Fibroblast of skin of right quadriceps (primary cell): ENCODE results near the gene IRF2BPL.
A peak's percentile ranks its signal among the peaks of the same experiment; 100 is the strongest.

Source experiments
- DNase-seq: peaks from one replicate; pipeline ENCODE4 v3.0.0-alpha.2; 2013

The IRF2BPL gene

DNA sequence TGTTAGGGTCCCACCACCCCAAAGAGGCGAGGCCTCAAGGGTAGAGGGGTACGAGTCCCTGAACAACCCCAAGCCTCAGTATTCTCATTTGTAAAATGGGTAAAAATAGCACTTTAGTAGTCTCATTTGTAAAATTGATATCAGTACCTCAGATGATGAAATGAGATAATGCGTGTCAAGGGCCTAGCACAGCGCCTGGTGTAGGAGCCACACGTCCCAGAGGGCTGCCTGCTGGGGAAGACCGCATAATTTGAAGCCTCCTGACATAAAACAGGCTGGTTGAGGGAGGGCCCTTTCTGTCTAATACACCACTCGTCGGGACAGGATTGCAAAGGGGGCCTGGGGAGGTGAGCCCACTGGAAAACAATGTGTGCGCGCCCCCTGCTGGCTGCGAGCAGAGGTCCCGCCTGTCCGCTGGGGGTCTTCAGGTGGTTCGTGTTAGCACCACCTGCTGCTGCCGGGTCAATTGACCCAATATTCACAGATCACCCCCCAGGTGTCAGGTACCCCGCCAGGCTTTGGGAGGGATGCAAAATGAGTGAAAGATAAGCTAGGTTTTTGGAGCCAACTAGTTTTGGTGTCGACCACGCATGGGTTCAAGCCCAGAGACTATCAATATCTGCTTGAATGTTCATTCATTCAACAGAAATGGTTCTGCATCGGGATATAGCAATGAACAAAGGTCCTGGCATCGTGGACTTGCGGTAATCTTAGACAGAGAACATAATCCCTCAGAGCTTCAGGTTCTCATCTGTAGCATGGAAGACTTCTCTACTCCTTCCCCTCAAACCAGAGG is 24.7 kb upstream of the IRF2BPL start:
- peak; percentile 82 for DNase-seq

GRCh38 chr14:77052281-77053044 is 24.0 kb upstream of the IRF2BPL start:
- DNase-seq, result no peak

DNA sequence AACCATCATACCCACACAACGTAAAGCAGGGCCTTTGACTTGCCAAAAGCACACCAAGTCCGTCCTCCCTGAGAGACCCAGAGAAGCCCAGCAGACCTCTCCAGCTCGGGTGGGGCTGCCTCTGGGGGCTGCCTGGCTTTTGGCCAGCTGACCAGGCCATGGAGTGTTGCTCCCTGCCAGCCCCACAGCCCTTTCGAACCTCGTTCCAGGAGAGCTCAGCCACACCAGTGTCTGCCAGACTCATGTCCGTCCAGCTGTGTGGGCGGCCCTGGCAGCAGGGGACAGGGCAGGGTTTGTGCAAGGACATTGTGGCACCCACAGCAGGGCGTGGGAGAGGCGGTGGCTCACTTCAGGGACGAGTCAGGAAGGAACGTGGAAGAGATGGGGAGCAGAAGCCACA is 22.6 kb upstream of the IRF2BPL start:
- DNase-seq, result no peak

DNA sequence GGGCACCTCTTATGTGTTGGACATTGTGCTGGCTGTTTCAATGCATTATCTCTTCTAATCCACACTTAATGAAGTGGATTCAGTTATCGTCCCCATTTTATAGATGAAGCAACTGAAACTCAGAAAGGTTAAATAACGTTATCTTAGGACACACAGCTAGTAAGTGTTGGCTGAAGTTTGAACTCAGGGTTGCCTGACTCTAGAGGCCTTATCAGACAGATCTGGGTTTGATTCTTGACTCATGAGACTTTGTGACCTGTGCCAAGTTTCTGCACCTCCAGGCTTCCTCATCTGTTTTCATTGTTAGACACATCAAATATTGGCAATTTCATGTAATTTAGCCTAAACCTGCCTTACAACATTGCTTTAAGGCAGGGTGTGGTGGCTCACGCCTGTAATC is 18.2 kb upstream of the IRF2BPL start:
- DNase-seq, result no peak

DNA sequence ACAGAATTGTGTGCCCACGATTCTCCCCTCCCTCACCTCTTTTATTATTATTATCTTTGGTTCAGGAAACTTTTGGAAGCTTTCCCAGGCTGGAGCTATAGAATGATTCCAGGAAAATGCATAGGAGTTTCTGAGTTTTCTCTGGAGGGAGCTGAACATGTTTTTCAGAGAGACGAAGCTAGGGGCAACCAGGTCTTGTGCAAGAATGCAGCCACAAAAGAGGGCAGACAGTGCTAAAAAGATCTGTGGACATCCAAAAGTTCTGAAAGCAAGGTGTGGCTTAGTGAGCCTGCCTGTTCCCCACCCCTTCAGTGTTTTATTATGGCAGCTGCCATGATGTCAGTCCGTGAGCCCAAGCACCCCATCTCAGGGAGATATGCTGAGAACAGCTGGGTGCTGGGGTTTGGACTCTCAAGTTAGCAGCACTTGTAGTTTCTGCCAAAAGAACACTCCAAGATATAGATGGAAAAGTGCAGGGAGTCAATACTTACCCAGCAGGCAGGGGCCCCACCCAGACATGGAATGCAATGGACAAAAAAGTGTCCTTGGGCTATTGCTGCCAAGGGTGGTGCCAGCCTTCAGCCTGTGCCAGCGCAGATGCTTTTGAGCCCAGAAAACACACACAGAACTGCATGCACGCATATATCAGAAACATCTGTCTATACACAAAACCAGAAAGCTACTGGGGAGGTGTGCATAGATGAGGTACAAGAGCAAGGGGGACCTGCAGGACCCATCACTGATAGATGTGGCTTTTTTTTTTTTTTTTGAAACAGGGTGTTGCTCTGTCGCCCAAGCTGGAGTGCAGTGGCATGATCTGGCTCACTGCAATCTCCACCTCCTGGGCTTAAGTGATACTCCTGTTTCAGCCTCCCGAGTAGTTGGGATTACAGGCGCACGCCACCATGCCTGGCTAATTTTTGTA is 17.0 kb upstream of the IRF2BPL start:
- DNase-seq, result peak; percentile 64

- peak; percentile 68 for DNase-seq
Observed at GRCh38 chr14:77044783-77045237, 16.3 kb upstream of the IRF2BPL start.

DNA sequence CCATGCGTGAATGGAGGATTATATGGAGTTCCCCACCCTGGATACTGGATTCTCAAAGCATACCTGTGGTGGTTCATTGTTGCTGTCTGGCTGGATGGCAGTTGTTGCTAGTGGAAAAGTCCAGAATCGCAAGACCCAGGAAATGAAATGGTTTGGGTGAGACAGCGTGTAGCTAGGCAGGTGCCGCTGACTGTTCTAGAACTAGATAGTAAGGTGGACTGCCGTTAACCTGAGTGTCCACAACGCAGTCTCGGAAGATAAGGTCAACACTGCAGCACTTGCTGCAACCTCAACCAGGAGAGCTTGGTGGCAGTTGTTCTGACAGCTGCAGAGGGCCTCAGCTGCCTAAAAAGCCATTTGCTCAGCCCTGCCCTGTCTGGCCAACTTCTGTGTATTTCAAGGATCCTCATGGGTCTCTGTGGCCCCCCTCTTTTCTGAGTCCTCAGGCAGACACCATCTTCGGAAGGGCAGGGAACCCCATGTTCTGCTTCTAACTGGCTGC is 15.5 kb upstream of the IRF2BPL start:
- DNase-seq, result no peak

- peak; percentile 93 for DNase-seq
Observed at GRCh38 chr14:77043177-77043983, 14.9 kb upstream of the IRF2BPL start.

DNA sequence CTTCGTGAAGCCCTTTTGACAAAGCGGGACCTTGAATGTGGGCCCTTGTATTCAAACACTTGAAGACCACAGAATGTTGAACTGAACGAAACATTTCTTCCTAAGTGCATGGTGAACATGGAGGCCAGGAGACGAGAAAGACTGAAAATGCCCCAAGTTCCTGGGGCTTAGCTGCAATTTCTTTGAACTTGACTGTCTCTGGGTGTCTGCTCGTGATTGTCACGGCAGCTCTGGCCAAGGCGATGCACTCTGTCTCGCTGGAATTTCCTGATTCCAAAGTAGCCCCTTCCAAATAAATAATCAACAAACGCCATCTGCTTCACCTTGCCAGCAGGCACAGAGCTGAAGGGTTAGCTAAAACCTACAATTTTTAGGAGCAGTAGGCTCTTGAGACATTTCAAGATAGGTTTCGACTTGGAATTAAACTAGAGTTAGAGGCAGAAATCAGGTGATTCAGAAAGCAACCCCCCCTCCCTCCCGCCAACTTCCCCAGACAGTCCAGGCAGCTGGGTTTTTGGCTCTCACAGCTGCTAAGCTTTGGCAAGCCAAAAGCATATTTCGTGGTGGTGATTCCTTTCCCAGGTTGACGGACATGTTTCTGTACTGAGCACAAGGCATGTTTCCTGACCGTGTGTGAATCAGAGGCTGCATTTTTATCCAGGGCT is 13.5 kb upstream of the IRF2BPL start:
- peak; percentile 92 for DNase-seq

- peak; percentile 89 for DNase-seq
Observed at GRCh38 chr14:77040741-77041653, 12.5 kb upstream of the IRF2BPL start.

DNA sequence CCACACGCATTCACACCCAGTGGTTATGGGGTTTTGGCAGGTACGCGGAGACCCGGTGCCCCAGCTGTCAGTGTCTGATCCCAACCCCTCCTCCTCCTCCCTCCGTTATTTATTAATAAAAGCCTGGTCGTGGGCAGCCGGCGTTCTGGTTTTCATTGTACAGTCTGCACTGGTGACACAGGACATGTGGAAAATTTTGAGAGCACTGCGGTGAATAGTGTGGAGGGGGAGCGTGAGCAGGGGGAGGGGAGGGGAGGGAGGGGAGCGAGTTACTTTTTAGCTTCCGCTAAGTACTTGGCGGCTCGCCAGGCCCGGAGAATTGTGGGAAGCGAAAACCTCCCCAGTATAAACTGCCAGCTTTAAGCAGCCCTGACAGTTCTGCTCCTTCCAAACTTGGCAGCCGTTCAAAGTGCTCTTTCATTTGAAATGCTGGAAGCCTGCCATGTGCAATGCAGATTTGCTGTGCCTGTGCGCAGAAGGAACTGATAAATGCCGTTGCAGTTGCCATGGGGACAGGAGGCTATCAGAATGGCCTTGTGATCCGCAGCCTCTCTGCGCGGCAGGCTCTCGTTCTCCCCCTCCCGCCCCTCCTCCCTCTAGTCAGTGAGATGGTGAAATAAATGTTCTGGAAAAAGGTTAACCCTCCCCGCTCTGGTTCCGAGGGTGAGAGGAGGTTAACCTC is 11.7 kb upstream of the IRF2BPL start:
- DNase-seq, result peak; percentile 100

- DNase-seq, result peak; percentile 76
Observed at GRCh38 chr14:77039285-77040058, 11.0 kb upstream of the IRF2BPL start.

GRCh38 chr14:77037938-77038568 is 9.5 kb upstream of the IRF2BPL start:
- DNase-seq, result peak; percentile 50

DNA sequence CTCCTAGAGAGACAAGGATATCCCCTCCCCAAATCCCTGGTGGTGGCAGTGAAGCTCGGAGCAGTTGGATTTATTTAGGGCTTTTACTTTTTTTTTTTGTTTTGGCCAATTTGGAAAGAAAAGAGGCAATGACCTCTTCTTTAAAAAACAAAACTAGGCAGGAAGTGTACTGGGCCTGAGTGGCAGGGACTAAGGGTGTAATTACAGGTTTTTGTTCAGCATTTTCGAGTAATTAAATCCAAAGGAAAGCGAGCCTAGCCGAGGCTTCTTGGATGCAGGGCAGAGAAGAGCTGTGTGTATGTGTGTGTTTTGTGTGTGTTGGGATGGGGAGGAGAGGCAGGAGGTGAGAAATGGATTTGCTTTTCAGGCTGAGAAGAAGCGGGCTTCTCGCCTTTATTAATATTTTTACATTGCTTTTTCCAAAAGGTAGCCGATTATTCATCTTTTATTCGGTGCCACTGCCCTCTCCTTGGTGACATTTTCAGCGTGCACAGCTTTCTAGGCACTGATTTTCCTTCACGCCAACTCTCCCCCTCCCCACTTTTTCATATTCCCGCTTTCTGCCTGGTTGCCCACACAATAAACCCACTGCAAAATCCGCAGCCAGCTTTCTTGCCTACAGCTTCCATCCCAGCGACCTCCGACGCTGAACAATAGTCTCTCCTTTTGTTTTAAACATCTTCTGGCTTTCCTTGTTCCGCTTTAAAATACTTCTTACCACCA is 8.9 kb upstream of the IRF2BPL start:
- DNase-seq, result no peak

GRCh38 chr14:77036484-77037214 is 8.1 kb upstream of the IRF2BPL start:
- DNase-seq, result no peak

- DNase-seq, result no peak
Observed at GRCh38 chr14:77035267-77035666, 6.8 kb upstream of the IRF2BPL start.
